Lower leg skin (tissue), 3 donors: ENCODE measurements around the gene HNMT.

Experiments used
- CTCF ChIP-seq, 3 donors: fragments of 450-650 bp; IDR thresholded peaks; one replicate each; pipeline ENCODE4 v1.5.1; 2016; ENCODE audit warnings: antibody characterized with exemption in 3 of 3, mild to moderate bottlenecking in 3 of 3, moderate library complexity in 2 of 3
- POLR2A ChIP-seq, 2 donors: fragments of 450-650 bp; IDR thresholded peaks; one replicate each; pipeline ENCODE4 v1.6.1; 2016 to 2017; ENCODE audit warnings: antibody characterized with exemption in 2 of 2, mild to moderate bottlenecking in 1 of 2, moderate library complexity in 1 of 2

GRCh38 chr2:137960223-137960622 lies 4.0 kb upstream of the HNMT start:
- TF ChIP-seq CTCF (IDR thresholded peaks at IDR 0.05), result no peak
- TF ChIP-seq POLR2A (IDR thresholded peaks at IDR 0.05), result no peak
